Measurements from ENCODE around the gene UBXN6. TPM values are rescaled to one million over a fixed set of nuclear protein-coding genes. Genes with fewer than 3 reads are reported as not detected.
A peak's percentile ranks its signal among the peaks of the same experiment; 100 is the strongest.

The UBXN6 gene
- total and polyA plus RNA-seq, 2 experiments from 2014 or later = 19.1 to 21.6 TPM

DNA sequence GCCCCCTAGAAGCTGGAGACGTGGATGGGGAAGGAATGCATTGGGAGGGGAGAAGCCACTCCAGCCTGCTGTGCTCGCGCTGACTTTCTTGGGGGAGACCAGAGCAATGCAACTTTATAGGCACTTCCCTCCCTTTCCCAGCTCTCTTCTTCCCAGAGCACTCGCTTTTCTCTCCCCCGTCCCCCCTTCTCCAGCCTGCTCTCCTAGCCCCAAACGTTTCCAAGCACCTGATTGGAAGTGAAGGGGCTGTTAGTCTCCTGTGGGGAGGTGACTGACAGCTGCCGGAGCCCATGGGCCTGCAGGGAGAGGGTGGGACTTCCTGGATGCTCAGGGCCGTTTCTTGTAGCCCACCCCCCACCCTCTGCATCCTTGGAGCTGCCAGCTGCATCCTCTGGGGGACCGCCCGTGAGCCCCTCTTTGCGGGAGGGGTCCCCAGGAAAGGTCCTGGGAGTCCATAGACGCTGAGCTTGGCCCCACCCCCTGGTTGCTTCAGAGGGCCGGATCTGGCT is 17.0 kb upstream of the UBXN6 start:
- Histone ChIP-seq H3K27ac (ENCODE audit: low read depth) (peak overlapping the region; percentile 64; the same call in 1 of the 2 replicates), H3K4me3 (peak overlapping the region; percentile 85), H3K4me2 (peak overlapping the region; percentile 85), H3K79me2 (replicated peaks; ENCODE audit: insufficient read depth) (peaks cover 38% of the 10 kb centered on the region), H2AFZ (no peak overlapping the region), H3K4me1 (ENCODE audit: insufficient read depth) (peaks cover 9% of the 10 kb centered on the region; the same call in 1 of the 2 replicates), H3K9me2 (ENCODE audit: insufficient read depth) (no peaks in the 10 kb centered on the region), H3F3A (replicated peaks; ENCODE audit: low read depth) (peaks cover 18% of the 10 kb centered on the region; the same call in 1 of the 2 replicates), H3K36me3 (ENCODE audit: insufficient read depth) (0 out of 2 replicates have a peak, but pooled peaks cover 21% of the 10 kb centered on the region), H3K27me3 (ENCODE audit: insufficient read depth) (no peaks in the 10 kb centered on the region), H4K20me1 (replicated peaks; ENCODE audit: insufficient read depth) (peaks cover 9% of the 10 kb centered on the region)
- H3K4me1 Mint-ChIP-seq = peaks cover 13% of the 10 kb centered on the region
- ATAC-seq (peak; percentile 70), DNase-seq (ENCODE audit: low spot score) (peak; percentile 95)
- TF ChIP-seq POLR2AphosphoS5 (IDR thresholded peaks at IDR 0.05; ENCODE audit: low read depth) (peak; percentile 67), NANOG (IDR thresholded peaks at IDR 0.05; ENCODE audit: borderline replicate concordance) (no peak)
- peak overlapping the region; percentile 93 for H3K27ac Mint-ChIP-seq
- peak overlapping the region; percentile 85 for H3K4me3 Mint-ChIP-seq
- H3K9me3 Mint-ChIP-seq = no peaks in the 10 kb centered on the region
- peaks cover 11% of the 10 kb centered on the region for H3K27me3 Mint-ChIP-seq (ENCODE audit: insufficient read depth, low read depth, poor library complexity)
- peaks cover 26% of the 10 kb centered on the region for H3K36me3 Mint-ChIP-seq (ENCODE audit: low read depth)

DNA sequence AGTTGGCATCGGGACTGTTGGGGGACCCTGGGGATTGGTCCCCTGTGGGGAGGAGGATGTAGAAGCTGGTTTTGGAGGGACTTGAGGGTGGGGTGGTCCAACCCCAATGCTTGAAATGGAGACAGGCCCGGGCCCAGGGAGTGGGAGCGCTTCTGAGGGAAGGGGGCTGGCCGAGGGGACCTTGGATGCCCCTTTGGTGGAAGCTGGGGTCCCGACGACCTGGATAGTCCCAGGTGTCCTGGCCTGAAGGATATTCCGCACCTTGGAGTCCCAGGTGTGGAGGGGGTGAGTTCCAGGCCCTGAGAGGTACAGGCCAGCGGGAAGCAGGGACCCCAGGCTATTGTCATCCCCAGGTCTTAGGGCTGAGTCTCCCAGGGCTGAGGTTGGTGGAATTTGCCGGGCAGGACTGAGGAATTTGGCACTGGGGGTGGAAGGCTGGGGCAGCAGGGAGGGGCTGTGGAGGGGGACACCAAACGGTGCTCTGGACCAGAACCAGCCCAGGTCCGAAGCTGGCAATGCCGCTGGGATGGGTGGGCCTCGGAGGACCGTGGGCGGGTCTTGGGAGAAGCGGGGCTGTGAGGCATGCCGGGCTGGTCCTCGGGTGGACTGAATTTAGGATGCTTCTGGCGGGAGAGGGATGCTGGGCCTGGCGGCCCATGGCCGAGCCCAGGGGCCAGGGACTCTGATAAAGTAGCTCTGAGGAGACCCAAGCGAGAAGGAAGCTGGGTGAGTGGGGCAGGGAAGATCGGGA is 16.3 kb upstream of the UBXN6 start:
- peak; percentile 55 for DNase-seq (ENCODE audit: low spot score)
- no peak; the same call in 2 of the 3 replicates for ATAC-seq
- peaks cover 11% of the 10 kb centered on the region for H3K27me3 Mint-ChIP-seq (ENCODE audit: insufficient read depth, low read depth, poor library complexity)
- peak overlapping the region; percentile 93 for H3K27ac Mint-ChIP-seq
- H3K9me3 Mint-ChIP-seq = no peaks in the 10 kb centered on the region
- Histone ChIP-seq H3F3A (replicated peaks; ENCODE audit: low read depth) (peaks cover 18% of the 10 kb centered on the region; the same call in 1 of the 2 replicates), H3K27ac (ENCODE audit: low read depth) (peak overlapping the region; percentile 64; the same call in 1 of the 2 replicates), H3K4me1 (ENCODE audit: insufficient read depth) (peaks cover 9% of the 10 kb centered on the region; the same call in 1 of the 2 replicates), H3K4me2 (peak overlapping the region; percentile 85), H3K9me2 (ENCODE audit: insufficient read depth) (no peaks in the 10 kb centered on the region), H3K27me3 (ENCODE audit: insufficient read depth) (no peaks in the 10 kb centered on the region), H3K36me3 (ENCODE audit: insufficient read depth) (0 out of 2 replicates have a peak, but pooled peaks cover 21% of the 10 kb centered on the region), H3K4me3 (peak overlapping the region; percentile 85), H4K20me1 (replicated peaks; ENCODE audit: insufficient read depth) (peaks cover 8% of the 10 kb centered on the region), H2AFZ (no peak overlapping the region), H3K79me2 (replicated peaks; ENCODE audit: insufficient read depth) (peaks cover 36% of the 10 kb centered on the region)
- peaks cover 13% of the 10 kb centered on the region for H3K4me1 Mint-ChIP-seq
- H3K4me3 Mint-ChIP-seq = peak overlapping the region; percentile 85
- peaks cover 25% of the 10 kb centered on the region for H3K36me3 Mint-ChIP-seq (ENCODE audit: low read depth)
- TF ChIP-seq CREB1 (CRISPR knock-in tag; IDR thresholded peaks at IDR 0.05; ENCODE audit: low read depth) (no peak), ZNF114 (CRISPR knock-in tag; IDR thresholded peaks at IDR 0.05) (no peak), JUNB (IDR thresholded peaks at IDR 0.05; ENCODE audit: unreplicated experiment) (no peak), POLR2AphosphoS5 (IDR thresholded peaks at IDR 0.05; ENCODE audit: low read depth) (no peak), NANOG (IDR thresholded peaks at IDR 0.05; ENCODE audit: borderline replicate concordance) (no peak), EZH2 (IDR thresholded peaks at IDR 0.05; ENCODE audit: low read depth, unreplicated experiment) (no peak), REST (IDR thresholded peaks at IDR 0.05; ENCODE audit: unreplicated experiment) (no peak), ZNF331 (CRISPR knock-in tag; IDR thresholded peaks at IDR 0.05; ENCODE audit: low read depth) (no peak), STAT1 (IDR thresholded peaks at IDR 0.05; ENCODE audit: unreplicated experiment) (no peak)
- TF ChIP-seq, protein P1, sequence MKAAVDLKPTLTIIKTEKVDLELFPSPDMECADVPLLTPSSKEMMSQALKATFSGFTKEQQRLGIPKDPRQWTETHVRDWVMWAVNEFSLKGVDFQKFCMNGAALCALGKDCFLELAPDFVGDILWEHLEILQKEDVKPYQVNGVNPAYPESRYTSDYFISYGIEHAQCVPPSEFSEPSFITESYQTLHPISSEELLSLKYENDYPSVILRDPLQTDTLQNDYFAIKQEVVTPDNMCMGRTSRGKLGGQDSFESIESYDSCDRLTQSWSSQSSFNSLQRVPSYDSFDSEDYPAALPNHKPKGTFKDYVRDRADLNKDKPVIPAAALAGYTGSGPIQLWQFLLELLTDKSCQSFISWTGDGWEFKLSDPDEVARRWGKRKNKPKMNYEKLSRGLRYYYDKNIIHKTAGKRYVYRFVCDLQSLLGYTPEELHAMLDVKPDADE (IDR thresholded peaks at IDR 0.05) = no peak
